ENCODE data around the gene PPARGC1A. TPM values are rescaled to one million over a fixed set of nuclear protein-coding genes. Genes with fewer than 3 reads are reported as not detected.

The PPARGC1A gene
- total and polyA plus RNA-seq, 7 donors, result 7.8 to 89.3 (median 37.2) TPM

GRCh38 chr4:23922541-23923111, 32.8 kb upstream of the PPARGC1A start:
- Histone ChIP-seq H3K4me3 (no peak overlapping the region), H3K4me1 (no peaks in the 10 kb centered on the region), H3K27ac (no peak overlapping the region), H3K27me3 (ENCODE audit: insufficient read depth in 3 of 3, low read length in 2 of 3) (no peaks in the 10 kb centered on the region), H3K9me3 (no peaks in the 10 kb centered on the region), H3K36me3 (ENCODE audit: insufficient read depth in 1 of 2, low read depth in 1 of 2) (no peaks in the 10 kb centered on the region)
- ATAC-seq (no peak), DNase-seq (no peak)
- intact Hi-C loops (cut with DNase I), result no loop called here
- 93 to 95% (median 93%) methylated on average over 8 of the region's 8 CpGs for WGBS, 3 donors
- TF ChIP-seq CTCF (IDR thresholded peaks at IDR 0.05), result no peak

- ATAC-seq (no peak), DNase-seq (no peak)
- Histone ChIP-seq H3K9me3 (no peaks in the 10 kb centered on the region), H3K4me1 (no peaks in the 10 kb centered on the region), H3K36me3 (ENCODE audit: insufficient read depth in 1 of 2, low read depth in 1 of 2) (no peaks in the 10 kb centered on the region), H3K27me3 (ENCODE audit: insufficient read depth in 3 of 3, low read length in 2 of 3) (no peaks in the 10 kb centered on the region), H3K27ac (no peak overlapping the region), H3K4me3 (no peak overlapping the region)
- intact Hi-C loops (cut with DNase I), result no loop called here
- 94 to 100% (median 100%) methylated on average over 2 of the region's 2 CpGs for WGBS, 3 donors
- no peak for TF ChIP-seq CTCF (IDR thresholded peaks at IDR 0.05)
These were observed 32.2 kb upstream of the PPARGC1A start for GRCh38 chr4:23922013-23922412.

GRCh38 chr4:23921447-23921845, 31.6 kb upstream of the PPARGC1A start:
- H3K27ac ChIP-seq, result no peak overlapping the region

GRCh38 chr4:23920716-23921446, 31.0 kb upstream of the PPARGC1A start:
- no peak overlapping the region for H3K27ac ChIP-seq
- H3K4me3 ChIP-seq, result no peak overlapping the region
- H3K9me3 ChIP-seq, result no peaks in the 10 kb centered on the region
- WGBS, 3 donors, result 73 to 87% (median 74%) methylated on average over 13 of the region's 13 CpGs
- ATAC-seq (peak in 3 of 4 donors; percentile 25 to 60 (median 26)), DNase-seq (no peak)
- TF ChIP-seq CTCF (IDR thresholded peaks at IDR 0.05), result no peak
- intact Hi-C loops (cut with DNase I), result no loop called here
- H3K4me1 ChIP-seq, result no peaks in the 10 kb centered on the region
- H3K36me3 ChIP-seq (ENCODE audit: insufficient read depth in 1 of 2, low read depth in 1 of 2), result no peaks in the 10 kb centered on the region
- no peaks in the 10 kb centered on the region for H3K27me3 ChIP-seq (ENCODE audit: insufficient read depth in 3 of 3, low read length in 2 of 3)

More at GRCh38 chr4:23921447-23921845, 31.6 kb upstream of the PPARGC1A start:
- Histone ChIP-seq H3K4me1 (no peaks in the 10 kb centered on the region), H3K4me3 (no peak overlapping the region), H3K27me3 (ENCODE audit: insufficient read depth in 3 of 3, low read length in 2 of 3) (no peaks in the 10 kb centered on the region), H3K9me3 (no peaks in the 10 kb centered on the region), H3K36me3 (ENCODE audit: insufficient read depth in 1 of 2, low read depth in 1 of 2) (no peaks in the 10 kb centered on the region)
- DNase-seq (no peak), ATAC-seq (peak in 1 of 4 donors; percentile 24)
- 72 to 81% (median 74%) methylated on average over 6 of the region's 6 CpGs for WGBS, 3 donors
- TF ChIP-seq CTCF (IDR thresholded peaks at IDR 0.05), result no peak
- intact Hi-C loops (cut with DNase I), result no loop called here
